ENCODE results near the gene RXRG.

- no peak for TF ChIP-seq CTCF (IDR thresholded peaks at IDR 0.05)
- no peak for TF ChIP-seq POLR2A (IDR thresholded peaks at IDR 0.05)
These were observed 29.9 kb downstream of the RXRG start for GRCh38 chr1:165415068-165415467.
